Hematopoietic multipotent progenitor cell treated with erythropoietin and hydrocortisone succinate and interleukin-3 and kit ligand, for 6 days (in vitro differentiated cells): Measurements from ENCODE around the gene STK17A.
"Not testable (repeated sequence)": the region's sequence is repeated elsewhere in the genome, so short reads cannot be mapped to it uniquely, and the experiment has no call there.

Experiments used
- DNase-seq: peaks from one replicate; pipeline ENCODE4 v3.0.0-alpha.2; 2015

STK17A gene

DNA sequence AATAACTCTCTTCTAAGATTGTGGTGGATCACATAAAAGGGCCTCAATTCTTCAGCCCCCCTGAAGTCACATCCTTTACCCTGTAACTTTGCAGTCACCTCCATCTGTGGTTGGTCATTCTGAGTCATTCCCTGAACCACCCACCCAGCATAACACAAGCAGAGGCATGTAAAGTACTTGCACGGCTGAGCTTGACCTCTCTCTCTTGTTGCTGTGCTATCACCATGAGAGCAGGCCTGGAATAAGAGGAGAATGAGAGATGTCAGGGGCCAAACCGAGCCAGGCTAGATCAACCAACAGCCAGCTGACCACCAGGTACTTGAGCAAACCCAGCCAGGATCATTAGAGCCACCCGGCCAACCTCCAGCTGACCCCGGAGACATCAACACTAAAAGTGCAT, 13.5 kb upstream of the STK17A start:
- no peak for DNase-seq

DNA sequence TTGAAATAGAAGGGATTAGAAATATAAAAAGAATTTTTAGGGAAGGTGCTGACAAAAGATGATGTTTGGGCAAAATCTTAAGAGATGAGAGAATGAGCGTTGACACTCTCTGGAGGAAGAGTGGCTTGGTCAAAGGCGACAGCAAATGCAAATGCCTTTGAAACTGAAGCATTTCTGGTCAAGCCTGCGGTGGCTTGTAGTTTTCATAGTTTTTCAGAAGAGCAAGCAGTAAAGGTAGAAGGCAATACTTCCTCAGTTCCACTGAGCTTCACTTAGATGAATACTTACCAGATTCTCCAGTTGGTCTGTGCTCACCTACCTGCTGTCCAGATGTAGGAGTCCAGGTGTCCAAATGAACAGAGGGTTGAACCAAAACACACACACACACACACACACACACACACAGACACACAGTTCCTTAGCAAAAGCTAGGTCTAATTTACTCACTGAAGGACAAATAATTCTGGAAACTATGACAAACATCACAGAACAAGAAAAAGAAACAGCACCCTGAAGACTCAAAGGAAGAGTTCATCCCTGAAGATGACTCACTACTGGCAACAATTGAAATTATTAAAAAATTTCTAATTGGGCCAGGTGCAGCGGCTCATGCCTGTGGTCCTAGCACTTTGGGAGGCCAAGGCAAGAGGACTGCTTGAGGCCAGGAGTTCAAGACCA, 12.1 kb upstream of the STK17A start:
- DNase-seq: no peak

DNA sequence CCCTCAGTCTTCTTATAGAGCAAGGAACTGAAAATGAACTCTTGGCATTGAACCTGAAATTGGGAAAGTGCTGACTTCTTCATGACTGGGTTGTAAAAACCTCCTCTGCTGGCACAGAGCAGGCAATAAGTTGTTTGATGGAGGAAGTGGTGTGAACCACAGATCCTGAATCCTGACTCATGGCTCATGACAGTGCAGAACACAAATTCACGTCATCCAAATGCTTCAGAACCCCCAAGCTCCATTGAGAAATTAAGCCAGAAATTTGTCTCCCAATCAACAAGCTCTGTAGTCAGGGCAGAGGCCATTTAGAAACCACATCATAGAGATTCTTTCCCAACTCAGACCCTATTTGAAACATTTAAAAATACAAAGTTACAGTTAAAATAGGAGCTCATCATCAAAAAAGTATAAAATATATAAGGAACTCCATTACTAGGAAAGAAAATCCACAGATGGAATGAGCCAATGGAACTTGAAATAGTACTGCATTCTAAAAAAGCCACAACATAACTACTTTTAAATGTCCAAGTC, 10.3 kb upstream of the STK17A start:
- DNase-seq: peak; percentile 89

DNA sequence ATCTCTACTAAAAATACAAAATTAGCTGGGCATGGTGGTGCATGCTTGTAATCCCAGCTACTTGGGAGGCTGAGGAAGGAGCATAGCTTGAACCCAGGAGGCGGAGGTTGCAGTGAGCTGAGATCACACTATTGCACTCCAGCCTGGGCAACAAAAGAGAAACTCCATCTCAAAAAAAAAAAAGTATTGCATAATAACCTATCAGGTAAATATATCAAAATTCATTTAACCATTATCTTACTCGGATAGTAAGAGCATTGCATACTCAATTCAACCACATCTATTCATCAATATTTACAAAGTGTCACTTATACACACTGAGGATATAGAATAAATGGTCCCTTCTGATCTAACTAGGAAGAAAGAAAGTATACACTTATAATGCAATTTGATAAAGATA, 9.1 kb upstream of the STK17A start:
- not testable (repeated sequence) for DNase-seq

DNA sequence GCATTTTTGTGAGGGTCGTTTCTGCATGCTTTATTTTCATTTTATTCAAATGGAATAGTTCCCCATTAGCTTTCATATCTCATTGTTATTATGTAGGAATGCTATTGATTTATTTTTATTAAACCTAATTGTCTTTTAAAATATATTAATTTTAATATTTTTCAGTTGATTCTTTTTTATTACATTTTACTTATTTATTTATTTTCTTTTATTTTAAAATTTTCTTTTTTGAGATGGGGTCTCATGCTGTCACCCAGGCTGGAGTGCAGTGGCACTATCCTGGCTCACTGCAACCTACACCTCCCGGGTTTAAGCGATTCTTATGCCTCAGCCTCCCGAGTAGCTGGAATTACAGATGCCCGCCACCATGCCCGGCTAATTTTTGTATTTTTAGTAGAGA, 7.4 kb upstream of the STK17A start:
- DNase-seq: no peak

DNA sequence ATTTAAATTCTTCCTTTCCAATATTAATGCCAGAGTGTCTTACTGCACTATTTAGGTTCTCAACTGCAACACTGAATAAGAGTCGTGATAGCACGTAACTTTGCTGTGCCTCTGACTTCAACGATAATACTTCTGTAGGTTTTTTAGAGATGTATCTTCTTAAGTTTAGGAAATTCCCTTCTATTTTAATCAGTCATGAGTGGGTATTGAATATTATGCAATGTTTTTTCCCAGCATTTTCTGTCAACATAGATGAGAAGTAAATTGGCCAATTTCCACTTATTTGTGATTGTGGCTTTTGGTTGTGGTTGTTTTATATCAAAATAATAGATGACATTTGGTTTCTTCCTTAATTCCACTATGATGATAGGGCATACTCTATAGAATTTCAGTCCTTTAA, 6.7 kb upstream of the STK17A start:
- no peak for DNase-seq

- peak; percentile 96 for DNase-seq
Measured at GRCh38 chr7:43577485-43577951, 5.4 kb upstream of the STK17A start.

DNA sequence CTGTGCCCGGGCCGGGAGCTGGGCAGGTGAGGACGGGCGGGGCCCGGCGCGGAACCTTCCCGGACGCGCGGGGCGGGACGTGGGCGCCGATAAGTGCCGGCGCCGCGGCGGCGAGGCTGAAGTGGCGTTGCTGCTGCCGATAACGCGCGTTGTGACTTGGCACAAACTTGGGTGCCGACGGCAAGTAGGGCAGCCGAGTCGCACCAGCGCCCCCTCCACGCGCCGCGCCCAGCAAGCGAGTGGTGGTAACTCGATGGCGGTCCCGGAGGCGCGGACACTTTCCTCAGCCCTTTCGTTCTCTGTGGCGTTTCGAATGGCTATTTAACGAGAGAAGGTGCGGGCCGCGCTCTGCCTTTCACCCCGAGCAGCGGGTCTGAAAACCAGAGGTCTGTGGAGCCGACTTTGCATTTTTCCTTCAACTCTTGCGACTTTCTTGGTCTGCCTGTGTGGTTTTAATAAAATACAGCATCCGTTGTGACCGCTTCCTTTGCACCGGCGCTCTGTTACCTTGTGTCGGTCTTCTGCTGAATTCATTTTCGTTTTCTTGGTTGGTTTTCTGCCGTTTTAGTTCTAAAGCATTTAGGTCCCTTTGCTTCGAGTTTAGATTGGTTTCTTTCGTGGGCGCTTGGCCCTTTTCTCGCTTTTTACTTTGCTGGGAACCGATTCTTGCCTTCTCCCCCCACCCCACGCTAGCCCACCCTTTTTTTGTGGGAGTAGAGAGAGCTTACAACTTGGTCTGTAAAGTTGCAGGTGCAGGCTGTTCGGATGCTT, 701 bp downstream of the STK17A start:
- peak; percentile 90 for DNase-seq

- peak; percentile 65 for DNase-seq
Measured at GRCh38 chr7:43584195-43584586, 1.3 kb downstream of the STK17A start.

- not testable (repeated sequence) for DNase-seq
Measured at GRCh38 chr7:43584733-43585132, 1.8 kb downstream of the STK17A start.

GRCh38 chr7:43585562-43585961, 2.7 kb downstream of the STK17A start:
- DNase-seq: peak; percentile 71

GRCh38 chr7:43586251-43586900, 3.5 kb downstream of the STK17A start:
- DNase-seq: no peak

DNA sequence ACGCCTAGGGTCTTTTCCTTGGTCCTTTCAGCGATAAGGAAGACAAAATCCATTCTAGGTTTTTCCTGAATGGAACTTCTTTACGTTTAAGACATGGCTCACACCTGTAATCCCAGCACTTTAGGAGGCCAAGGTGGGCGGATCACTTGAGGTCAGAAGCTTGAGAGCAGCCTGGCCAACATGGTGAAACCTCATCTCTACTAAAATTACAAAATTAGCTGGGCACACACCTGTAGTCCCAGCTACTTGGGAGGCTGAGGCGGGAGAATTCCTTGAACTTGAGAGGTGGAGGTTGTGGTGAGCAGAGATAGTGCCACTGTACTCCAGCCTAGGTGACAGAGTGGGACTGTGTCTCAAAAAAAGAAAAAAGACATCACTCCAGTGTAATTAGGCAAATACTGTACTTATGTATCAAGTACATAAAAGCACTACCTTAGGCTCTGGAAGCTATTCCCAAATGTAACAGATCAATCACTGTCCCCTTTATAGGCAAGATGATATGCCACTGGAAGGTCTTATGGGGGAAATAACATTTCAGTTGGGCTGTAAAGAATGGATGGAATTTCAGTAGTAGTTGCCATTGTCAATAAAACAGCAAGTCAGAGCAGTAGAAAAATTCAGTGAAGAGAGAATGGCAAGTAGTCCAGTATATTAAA, 5.7 kb downstream of the STK17A start:
- no peak for DNase-seq

GRCh38 chr7:43589133-43589478, 6.2 kb downstream of the STK17A start:
- no peak for DNase-seq

DNA sequence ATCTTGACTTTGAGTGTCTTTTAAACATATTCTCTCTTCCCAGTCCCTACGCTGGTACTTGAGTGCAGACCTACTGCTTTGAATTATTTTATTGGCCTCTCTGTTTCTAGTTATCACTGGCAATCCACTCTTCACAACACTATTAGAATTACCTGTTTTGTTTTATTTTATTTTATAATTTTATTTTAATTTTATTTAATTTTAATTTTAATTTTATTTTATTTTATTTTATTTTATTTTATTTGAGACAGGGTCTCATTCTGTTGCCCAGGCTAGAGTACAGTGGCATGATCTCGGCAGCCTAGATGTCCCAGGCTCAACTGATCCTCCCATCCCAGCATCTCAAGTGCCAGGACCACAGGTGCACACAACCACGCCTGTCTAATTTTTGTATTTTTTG, 6.8 kb downstream of the STK17A start:
- DNase-seq: no peak

DNA sequence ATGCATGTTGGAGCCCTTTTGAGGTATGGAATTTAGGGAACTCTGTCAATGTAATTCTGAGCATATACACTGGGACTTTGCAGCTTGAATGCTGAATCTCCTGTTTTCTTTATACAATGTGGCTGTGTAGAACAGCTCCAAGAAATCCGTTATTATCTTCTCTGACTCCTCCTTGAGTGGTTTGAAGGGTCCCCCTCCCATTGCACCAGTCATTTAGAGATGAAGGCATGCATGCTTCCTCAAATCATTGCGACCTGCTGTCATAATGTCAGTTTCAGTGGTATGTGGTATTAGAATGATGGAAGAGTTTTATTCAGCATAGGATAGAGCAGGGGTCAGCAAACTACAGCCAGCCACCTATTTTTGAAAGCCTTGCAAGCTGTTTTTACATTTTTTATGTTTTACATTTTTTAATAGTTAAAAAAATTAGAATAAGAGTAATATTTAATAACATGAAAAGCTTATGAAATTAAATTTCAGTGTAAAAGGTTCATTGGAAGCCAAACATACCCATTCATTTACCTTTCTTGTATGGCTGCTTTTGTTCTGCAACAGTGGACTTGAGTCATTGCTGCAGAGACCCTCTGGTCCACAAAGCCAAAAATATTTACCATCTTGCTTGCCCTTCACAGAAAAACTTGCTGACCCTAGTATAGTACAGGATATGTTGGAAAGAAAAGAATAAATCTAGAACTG, 8.1 kb downstream of the STK17A start:
- DNase-seq: no peak

GRCh38 chr7:43591558-43592180, 8.8 kb downstream of the STK17A start:
- DNase-seq: no peak

DNA sequence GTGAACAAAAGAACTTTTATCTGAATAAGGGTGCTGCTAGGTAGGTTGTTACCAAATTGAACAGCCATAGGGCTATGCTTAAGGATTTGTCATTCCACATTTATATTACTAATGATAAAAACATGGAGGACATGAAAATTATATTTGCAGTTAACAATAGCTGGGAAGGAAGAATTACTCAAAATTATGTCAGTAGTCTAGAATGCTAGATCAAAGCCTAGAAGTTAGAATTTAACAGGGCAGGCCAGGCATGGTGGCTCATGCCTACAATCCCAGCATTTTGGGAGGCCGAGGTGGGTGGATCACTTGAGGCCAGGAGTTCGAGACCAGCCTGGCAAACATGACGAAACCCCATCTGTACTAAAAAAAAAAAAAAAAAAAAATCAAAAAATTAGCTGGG, 9.4 kb downstream of the STK17A start:
- no peak for DNase-seq

- DNase-seq: no peak
Measured at GRCh38 chr7:43593010-43593409, 10.1 kb downstream of the STK17A start.

GRCh38 chr7:43594020-43594419, 11.1 kb downstream of the STK17A start:
- no peak for DNase-seq

DNA sequence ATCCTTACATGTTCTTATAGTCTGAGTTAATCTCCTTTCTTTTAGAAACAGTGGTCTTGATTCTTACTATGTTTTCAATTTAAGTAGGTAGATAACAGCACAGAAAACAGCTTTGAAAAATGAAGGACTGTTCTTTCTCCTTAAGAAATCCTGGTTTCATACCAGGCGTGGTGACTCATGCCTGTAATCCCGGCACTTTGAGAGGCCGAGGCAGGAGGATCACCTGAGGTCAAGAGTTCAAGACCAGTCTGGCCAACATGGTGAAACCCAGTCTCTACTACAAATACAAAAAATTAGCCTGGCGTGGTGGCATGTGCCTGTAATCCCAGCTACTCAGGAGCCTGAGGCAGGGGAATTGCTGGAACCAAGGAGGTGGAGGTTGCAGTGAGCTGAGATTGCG, 13.5 kb downstream of the STK17A start:
- DNase-seq: not testable (repeated sequence)

GRCh38 chr7:43600056-43600455, 17.1 kb downstream of the STK17A start:
- no peak for DNase-seq
